GM23338 (cell line): ENCODE data around the gene PRELID2. TPM values are rescaled to one million over a fixed set of nuclear protein-coding genes. Genes with fewer than 3 reads are reported as not detected.

Experiments
- ATAC-seq: fragments of 200-7000 bp; cut with Tn5 transposase; 3 replicates; pipeline ENCODE4 v1.9.1; 2020
- DNase-seq: peaks from one replicate; pipeline ENCODE4 v3.0.0-alpha.2; 2015; ENCODE audit warnings: low spot score
- H2AFZ ChIP-seq: fragments of 200-600 bp; sonication (generic); 2 replicates; pipeline ENCODE4 v1.8.0; 2016; ENCODE audit warnings: antibody characterized with exemption, mild to moderate bottlenecking, moderate library complexity
- H3F3A ChIP-seq: fragments of 200-600 bp; sonication (generic); replicated peaks from 2 replicates; pipeline ENCODE4 v1.8.0; 2017; ENCODE audit warnings: antibody characterized with exemption, mixed run types, low read depth
- H3K27ac ChIP-seq: fragments of 200-600 bp; sonication (generic); 2 replicates; pipeline ENCODE4 v1.6.1; 2016; ENCODE audit warnings: low read depth
- H3K27me3 ChIP-seq: fragments of 200-600 bp; sonication (generic); 2 replicates; pipeline ENCODE4 v1.8.0; 2016; ENCODE audit warnings: mild to moderate bottlenecking, mixed run types, moderate library complexity; ENCODE audit not compliant: insufficient read depth
- H3K36me3 ChIP-seq: fragments of 200-600 bp; sonication (generic); 2 replicates; pipeline ENCODE4 v1.8.0; 2016; ENCODE audit warnings: mild to moderate bottlenecking; ENCODE audit not compliant: insufficient read depth
- H3K4me1 ChIP-seq: fragments of 200-600 bp; sonication (generic); 2 replicates; pipeline ENCODE4 v1.8.0; 2016; ENCODE audit warnings: mild to moderate bottlenecking, moderate library complexity; ENCODE audit not compliant: insufficient read depth
- H3K4me2 ChIP-seq: fragments of 200-600 bp; sonication (generic); 2 replicates; pipeline ENCODE4 v1.7.1; 2017; ENCODE audit warnings: mixed run types
- H3K4me3 ChIP-seq: fragments of 200-600 bp; sonication (generic); 2 replicates; pipeline ENCODE4 v1.6.1; 2016; ENCODE audit warnings: mixed run types
- H3K79me2 ChIP-seq: fragments of 200-600 bp; sonication (generic); replicated peaks from 2 replicates; pipeline ENCODE4 v1.8.0; 2017; ENCODE audit warnings: mild to moderate bottlenecking; ENCODE audit not compliant: insufficient read depth
- H3K9me2 ChIP-seq: fragments of 200-600 bp; sonication (generic); 2 replicates; pipeline ENCODE4 v1.8.0; 2017; ENCODE audit not compliant: insufficient read depth
- H4K20me1 ChIP-seq: fragments of 200-600 bp; sonication (generic); replicated peaks from 2 replicates; pipeline ENCODE4 v1.8.0; 2017; ENCODE audit warnings: mild to moderate bottlenecking; ENCODE audit not compliant: insufficient read depth
- H3K27ac Mint-ChIP-seq: 2 replicates; pipeline ENCODE4 v1.8.0; 2020; ENCODE audit warnings: inconsistent platforms, mild to moderate bottlenecking, moderate library complexity, mixed read lengths
- H3K27me3 Mint-ChIP-seq: 3 replicates; pipeline ENCODE4 v1.8.0; 2022; ENCODE audit warnings: low read depth, mild to moderate bottlenecking, moderate library complexity, mixed read lengths, inconsistent platforms; ENCODE audit not compliant: insufficient read depth, poor library complexity
- H3K36me3 Mint-ChIP-seq: 3 replicates; pipeline ENCODE4 v1.8.0; 2021; ENCODE audit warnings: low read depth, mild to moderate bottlenecking, inconsistent platforms, moderate library complexity, mixed read lengths
- H3K4me1 Mint-ChIP-seq: 3 replicates; pipeline ENCODE4 v1.8.0; 2020; ENCODE audit warnings: mild to moderate bottlenecking, inconsistent platforms, mixed read lengths
- H3K4me3 Mint-ChIP-seq: 3 replicates; pipeline ENCODE4 v1.8.0; 2021; ENCODE audit warnings: moderate library complexity, mild to moderate bottlenecking, inconsistent platforms, mixed read lengths
- H3K9me3 Mint-ChIP-seq: 3 replicates; pipeline ENCODE4 v1.8.0; 2020; ENCODE audit warnings: moderate library complexity, mild to moderate bottlenecking, inconsistent platforms, mixed read lengths
- CREB1 ChIP-seq: fragments of 250-450 bp; sonication (Bioruptor Pico); IDR thresholded peaks from 2 replicates; pipeline ENCODE4 v1.5.0; 2020; ENCODE audit warnings: low read depth, mild to moderate bottlenecking, moderate library complexity
- EZH2 ChIP-seq: fragments of 200-600 bp; sonication (generic); IDR thresholded peaks from one replicate; pipeline ENCODE4 v1.8.0; 2017; ENCODE audit warnings: antibody characterized with exemption, mild to moderate bottlenecking, low read depth; ENCODE audit not compliant: unreplicated experiment
- EZH2phosphoT487 ChIP-seq: fragments of 200-600 bp; sonication (generic); IDR thresholded peaks from one replicate; pipeline ENCODE4 v1.8.1; 2018; ENCODE audit warnings: antibody characterized with exemption; ENCODE audit not compliant: unreplicated experiment
- JUNB ChIP-seq: IDR thresholded peaks from one replicate; pipeline ENCODE4 v1.6.1; 2016; ENCODE audit warnings: antibody characterized with exemption; ENCODE audit not compliant: unreplicated experiment
- NANOG ChIP-seq: IDR thresholded peaks from 2 replicates; pipeline ENCODE4 v1.6.1; 2016; ENCODE audit warnings: antibody characterized with exemption, borderline replicate concordance
- POLR2AphosphoS5 ChIP-seq: IDR thresholded peaks from 2 replicates; pipeline ENCODE4 v1.6.1; 2016; ENCODE audit warnings: antibody characterized with exemption, low read depth
- STAT1 ChIP-seq: IDR thresholded peaks from one replicate; pipeline ENCODE4 v1.6.1; 2016; ENCODE audit warnings: antibody characterized with exemption; ENCODE audit not compliant: unreplicated experiment
- ZNF114 ChIP-seq: fragments of 250-450 bp; sonication (Bioruptor Pico); IDR thresholded peaks from 2 replicates; pipeline ENCODE4 v1.5.0; 2020; ENCODE audit warnings: mild to moderate bottlenecking, moderate library complexity
- ZNF331 ChIP-seq: fragments of 250-450 bp; sonication (Bioruptor Pico); IDR thresholded peaks from 2 replicates; pipeline ENCODE4 v1.5.0; 2020; ENCODE audit warnings: low read depth, mild to moderate bottlenecking, moderate library complexity
- polyA plus RNA-seq: library from polyadenylated mRNA; unstranded; fragments of >200 nt; fragmentation: Nextera tagmentation; extraction: Ambion mirVana; gene quantifications from 2 replicates; pipeline ENCODE4 v1.2.1, GENCODE V29; 2016
- total RNA-seq: library from RNA; depleted of rRNA; stranded (reverse); fragments of >200 nt; shearing (Covaris generic); gene quantifications from 2 replicates; pipeline ENCODE4 v1.2.3, GENCODE V29; 2014
- TF ChIP-seq, protein P1 (sequence below): IDR thresholded peaks from 2 replicates; pipeline ENCODE4 v1.6.1; 2016; ENCODE audit warnings: antibody characterized with exemption
- TF ChIP-seq, protein P2 (sequence below), 2 experiments: fragments of 200-600 bp in 1 of 2; sonication (generic) in 1 of 2; conservative IDR thresholded peaks; 2 replicates each; pipeline versions ENCODE4 v1.5.1 to v1.6.1; 2016 to 2017; ENCODE audit warnings: antibody characterized with exemption in 2 of 2, low read depth in 2 of 2, mild to moderate bottlenecking in 2 of 2, moderate library complexity in 1 of 2
- TF ChIP-seq, protein P3 (sequence below): fragments of 250-450 bp; sonication (Bioruptor Pico); IDR thresholded peaks from 2 replicates; pipeline ENCODE4 v1.5.0; 2020; ENCODE audit warnings: mild to moderate bottlenecking, moderate library complexity
- TF ChIP-seq, protein P4 (sequence below): IDR thresholded peaks from one replicate; pipeline ENCODE4 v1.6.1; 2018; ENCODE audit warnings: antibody characterized with exemption; ENCODE audit not compliant: unreplicated experiment

The PRELID2 gene
- total and polyA plus RNA-seq, 2 experiments from 2014 or later, result 9.3 to 9.8 TPM

DNA sequence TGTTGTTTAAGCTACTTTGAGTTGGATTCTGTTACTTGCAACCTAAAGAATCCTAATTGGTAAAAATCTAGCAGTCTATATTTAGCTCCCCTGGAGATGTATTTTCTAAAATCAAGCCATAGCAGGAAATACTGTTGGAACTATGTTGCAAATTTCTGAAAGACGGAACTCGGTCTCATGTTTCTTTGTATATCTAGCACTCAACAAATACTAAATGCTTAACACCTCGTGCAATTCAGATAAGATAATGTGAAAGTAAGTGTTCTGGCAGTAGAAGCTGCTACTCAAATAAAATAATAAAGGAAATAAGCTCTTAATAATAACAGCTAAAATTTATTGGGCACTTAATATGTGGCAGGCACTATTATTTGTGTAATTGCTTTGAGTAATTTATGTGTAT is 10.9 kb upstream of the PRELID2 start:
- H3K36me3 Mint-ChIP-seq, result no peaks in the 10 kb centered on the region
- H3K4me1 Mint-ChIP-seq, result no peaks in the 10 kb centered on the region
- TF ChIP-seq NANOG, result no peak
- TF ChIP-seq EZH2, result no peak
- no peak for TF ChIP-seq ZNF114 (CRISPR knock-in tag)
- TF ChIP-seq, protein P1, sequence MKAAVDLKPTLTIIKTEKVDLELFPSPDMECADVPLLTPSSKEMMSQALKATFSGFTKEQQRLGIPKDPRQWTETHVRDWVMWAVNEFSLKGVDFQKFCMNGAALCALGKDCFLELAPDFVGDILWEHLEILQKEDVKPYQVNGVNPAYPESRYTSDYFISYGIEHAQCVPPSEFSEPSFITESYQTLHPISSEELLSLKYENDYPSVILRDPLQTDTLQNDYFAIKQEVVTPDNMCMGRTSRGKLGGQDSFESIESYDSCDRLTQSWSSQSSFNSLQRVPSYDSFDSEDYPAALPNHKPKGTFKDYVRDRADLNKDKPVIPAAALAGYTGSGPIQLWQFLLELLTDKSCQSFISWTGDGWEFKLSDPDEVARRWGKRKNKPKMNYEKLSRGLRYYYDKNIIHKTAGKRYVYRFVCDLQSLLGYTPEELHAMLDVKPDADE, result no peak
- TF ChIP-seq POLR2AphosphoS5, result no peak
- no peak for TF ChIP-seq CREB1 (CRISPR knock-in tag)
- TF ChIP-seq, protein P2, sequence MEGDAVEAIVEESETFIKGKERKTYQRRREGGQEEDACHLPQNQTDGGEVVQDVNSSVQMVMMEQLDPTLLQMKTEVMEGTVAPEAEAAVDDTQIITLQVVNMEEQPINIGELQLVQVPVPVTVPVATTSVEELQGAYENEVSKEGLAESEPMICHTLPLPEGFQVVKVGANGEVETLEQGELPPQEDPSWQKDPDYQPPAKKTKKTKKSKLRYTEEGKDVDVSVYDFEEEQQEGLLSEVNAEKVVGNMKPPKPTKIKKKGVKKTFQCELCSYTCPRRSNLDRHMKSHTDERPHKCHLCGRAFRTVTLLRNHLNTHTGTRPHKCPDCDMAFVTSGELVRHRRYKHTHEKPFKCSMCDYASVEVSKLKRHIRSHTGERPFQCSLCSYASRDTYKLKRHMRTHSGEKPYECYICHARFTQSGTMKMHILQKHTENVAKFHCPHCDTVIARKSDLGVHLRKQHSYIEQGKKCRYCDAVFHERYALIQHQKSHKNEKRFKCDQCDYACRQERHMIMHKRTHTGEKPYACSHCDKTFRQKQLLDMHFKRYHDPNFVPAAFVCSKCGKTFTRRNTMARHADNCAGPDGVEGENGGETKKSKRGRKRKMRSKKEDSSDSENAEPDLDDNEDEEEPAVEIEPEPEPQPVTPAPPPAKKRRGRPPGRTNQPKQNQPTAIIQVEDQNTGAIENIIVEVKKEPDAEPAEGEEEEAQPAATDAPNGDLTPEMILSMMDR (conservative IDR thresholded peaks at IDR 0.05; ENCODE audit: low read depth in 2 of 2), result no peak
- no peak for TF ChIP-seq ZNF331 (CRISPR knock-in tag)
- TF ChIP-seq, protein P3, sequence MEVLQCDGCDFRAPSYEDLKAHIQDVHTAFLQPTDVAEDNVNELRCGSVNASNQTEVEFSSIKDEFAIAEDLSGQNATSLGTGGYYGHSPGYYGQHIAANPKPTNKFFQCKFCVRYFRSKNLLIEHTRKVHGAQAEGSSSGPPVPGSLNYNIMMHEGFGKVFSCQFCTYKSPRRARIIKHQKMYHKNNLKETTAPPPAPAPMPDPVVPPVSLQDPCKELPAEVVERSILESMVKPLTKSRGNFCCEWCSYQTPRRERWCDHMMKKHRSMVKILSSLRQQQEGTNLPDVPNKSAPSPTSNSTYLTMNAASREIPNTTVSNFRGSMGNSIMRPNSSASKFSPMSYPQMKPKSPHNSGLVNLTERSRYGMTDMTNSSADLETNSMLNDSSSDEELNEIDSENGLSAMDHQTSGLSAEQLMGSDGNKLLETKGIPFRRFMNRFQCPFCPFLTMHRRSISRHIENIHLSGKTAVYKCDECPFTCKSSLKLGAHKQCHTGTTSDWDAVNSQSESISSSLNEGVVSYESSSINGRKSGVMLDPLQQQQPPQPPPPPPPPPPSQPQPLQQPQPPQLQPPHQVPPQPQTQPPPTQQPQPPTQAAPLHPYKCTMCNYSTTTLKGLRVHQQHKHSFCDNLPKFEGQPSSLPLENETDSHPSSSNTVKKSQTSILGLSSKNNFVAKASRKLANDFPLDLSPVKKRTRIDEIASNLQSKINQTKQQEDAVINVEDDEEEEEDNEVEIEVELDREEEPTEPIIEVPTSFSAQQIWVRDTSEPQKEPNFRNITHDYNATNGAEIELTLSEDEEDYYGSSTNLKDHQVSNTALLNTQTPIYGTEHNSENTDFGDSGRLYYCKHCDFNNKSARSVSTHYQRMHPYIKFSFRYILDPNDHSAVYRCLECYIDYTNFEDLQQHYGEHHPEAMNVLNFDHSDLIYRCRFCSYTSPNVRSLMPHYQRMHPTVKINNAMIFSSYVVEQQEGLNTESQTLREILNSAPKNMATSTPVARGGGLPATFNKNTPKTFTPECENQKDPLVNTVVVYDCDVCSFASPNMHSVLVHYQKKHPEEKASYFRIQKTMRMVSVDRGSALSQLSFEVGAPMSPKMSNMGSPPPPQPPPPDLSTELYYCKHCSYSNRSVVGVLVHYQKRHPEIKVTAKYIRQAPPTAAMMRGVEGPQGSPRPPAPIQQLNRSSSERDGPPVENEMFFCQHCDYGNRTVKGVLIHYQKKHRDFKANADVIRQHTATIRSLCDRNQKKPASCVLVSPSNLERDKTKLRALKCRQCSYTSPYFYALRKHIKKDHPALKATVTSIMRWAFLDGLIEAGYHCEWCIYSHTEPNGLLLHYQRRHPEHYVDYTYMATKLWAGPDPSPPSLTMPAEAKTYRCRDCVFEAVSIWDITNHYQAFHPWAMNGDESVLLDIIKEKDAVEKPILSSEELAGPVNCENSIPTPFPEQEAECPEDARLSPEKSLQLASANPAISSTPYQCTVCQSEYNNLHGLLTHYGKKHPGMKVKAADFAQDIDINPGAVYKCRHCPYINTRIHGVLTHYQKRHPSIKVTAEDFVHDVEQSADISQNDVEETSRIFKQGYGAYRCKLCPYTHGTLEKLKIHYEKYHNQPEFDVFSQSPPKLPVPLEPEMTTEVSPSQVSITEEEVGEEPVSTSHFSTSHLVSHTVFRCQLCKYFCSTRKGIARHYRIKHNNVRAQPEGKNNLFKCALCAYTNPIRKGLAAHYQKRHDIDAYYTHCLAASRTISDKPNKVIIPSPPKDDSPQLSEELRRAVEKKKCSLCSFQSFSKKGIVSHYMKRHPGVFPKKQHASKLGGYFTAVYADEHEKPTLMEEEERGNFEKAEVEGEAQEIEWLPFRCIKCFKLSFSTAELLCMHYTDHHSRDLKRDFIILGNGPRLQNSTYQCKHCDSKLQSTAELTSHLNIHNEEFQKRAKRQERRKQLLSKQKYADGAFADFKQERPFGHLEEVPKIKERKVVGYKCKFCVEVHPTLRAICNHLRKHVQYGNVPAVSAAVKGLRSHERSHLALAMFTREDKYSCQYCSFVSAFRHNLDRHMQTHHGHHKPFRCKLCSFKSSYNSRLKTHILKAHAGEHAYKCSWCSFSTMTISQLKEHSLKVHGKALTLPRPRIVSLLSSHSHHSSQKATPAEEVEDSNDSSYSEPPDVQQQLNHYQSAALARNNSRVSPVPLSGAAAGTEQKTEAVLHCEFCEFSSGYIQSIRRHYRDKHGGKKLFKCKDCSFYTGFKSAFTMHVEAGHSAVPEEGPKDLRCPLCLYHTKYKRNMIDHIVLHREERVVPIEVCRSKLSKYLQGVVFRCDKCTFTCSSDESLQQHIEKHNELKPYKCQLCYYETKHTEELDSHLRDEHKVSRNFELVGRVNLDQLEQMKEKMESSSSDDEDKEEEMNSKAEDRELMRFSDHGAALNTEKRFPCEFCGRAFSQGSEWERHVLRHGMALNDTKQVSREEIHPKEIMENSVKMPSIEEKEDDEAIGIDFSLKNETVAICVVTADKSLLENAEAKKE, result no peak
- TF ChIP-seq EZH2phosphoT487, result no peak
- no peak for TF ChIP-seq STAT1
- no peak for TF ChIP-seq JUNB
- TF ChIP-seq, protein P4, sequence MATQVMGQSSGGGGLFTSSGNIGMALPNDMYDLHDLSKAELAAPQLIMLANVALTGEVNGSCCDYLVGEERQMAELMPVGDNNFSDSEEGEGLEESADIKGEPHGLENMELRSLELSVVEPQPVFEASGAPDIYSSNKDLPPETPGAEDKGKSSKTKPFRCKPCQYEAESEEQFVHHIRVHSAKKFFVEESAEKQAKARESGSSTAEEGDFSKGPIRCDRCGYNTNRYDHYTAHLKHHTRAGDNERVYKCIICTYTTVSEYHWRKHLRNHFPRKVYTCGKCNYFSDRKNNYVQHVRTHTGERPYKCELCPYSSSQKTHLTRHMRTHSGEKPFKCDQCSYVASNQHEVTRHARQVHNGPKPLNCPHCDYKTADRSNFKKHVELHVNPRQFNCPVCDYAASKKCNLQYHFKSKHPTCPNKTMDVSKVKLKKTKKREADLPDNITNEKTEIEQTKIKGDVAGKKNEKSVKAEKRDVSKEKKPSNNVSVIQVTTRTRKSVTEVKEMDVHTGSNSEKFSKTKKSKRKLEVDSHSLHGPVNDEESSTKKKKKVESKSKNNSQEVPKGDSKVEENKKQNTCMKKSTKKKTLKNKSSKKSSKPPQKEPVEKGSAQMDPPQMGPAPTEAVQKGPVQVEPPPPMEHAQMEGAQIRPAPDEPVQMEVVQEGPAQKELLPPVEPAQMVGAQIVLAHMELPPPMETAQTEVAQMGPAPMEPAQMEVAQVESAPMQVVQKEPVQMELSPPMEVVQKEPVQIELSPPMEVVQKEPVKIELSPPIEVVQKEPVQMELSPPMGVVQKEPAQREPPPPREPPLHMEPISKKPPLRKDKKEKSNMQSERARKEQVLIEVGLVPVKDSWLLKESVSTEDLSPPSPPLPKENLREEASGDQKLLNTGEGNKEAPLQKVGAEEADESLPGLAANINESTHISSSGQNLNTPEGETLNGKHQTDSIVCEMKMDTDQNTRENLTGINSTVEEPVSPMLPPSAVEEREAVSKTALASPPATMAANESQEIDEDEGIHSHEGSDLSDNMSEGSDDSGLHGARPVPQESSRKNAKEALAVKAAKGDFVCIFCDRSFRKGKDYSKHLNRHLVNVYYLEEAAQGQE, result no peak
- Histone ChIP-seq H4K20me1 (no peaks in the 10 kb centered on the region), H3F3A (no peaks in the 10 kb centered on the region), H3K4me3 (no peak overlapping the region), H3K27me3 (no peaks in the 10 kb centered on the region), H2AFZ (no peak overlapping the region), H3K4me1 (no peaks in the 10 kb centered on the region), H3K36me3 (no peaks in the 10 kb centered on the region), H3K79me2 (no peaks in the 10 kb centered on the region), H3K9me2 (0 out of 2 replicates have a peak, but pooled peaks cover 14% of the 10 kb centered on the region), H3K4me2 (no peak overlapping the region), H3K27ac (no peak overlapping the region)
- H3K27ac Mint-ChIP-seq, result no peak overlapping the region
- DNase-seq, result no peak
- no peak for ATAC-seq
- H3K4me3 Mint-ChIP-seq, result no peak overlapping the region
- H3K9me3 Mint-ChIP-seq, result no peaks in the 10 kb centered on the region; the same call in 2 of the 3 replicates
- peaks cover 2% of the 10 kb centered on the region for H3K27me3 Mint-ChIP-seq
